Measurements from ENCODE around the gene ATF7. TPM values are rescaled to one million over a fixed set of nuclear protein-coding genes. Genes with fewer than 3 reads are reported as not detected.

Gene ATF7
- total and polyA plus RNA-seq, 2 of the 4 experiments (the other 2 are of a cell fraction) = 7.0 to 16.3 TPM

DNA sequence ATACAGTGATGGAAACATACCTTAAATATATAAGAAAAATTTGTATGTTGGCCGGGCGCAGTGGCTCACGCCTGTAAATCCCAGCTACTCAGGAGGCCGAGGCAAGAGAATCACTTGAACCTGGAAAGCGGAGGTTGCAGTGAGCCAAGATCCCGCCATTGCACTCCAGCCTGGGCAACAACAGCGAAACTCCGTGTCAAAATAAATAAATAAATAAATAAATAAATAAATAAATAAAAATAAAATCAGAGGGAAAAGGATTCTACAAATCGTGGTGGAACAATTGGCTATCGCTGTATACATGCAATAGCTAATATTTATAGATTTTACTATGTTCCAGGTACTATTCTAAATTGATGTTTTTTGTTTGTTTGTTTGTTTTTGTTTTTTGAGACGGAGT lies 1.7 kb upstream of the ATF7 start:
- dilution Hi-C loops (cut with HindIII; ENCODE audit: low sequenced_read_pairs, unreplicated experiment) (no loop called here), intact Hi-C loops (cut with micrococcal nuclease) (no loop called here), in situ Hi-C loops (cut with MboI; ENCODE audit: low sequenced_read_pairs) (no loop called here)
- H3K4ac ChIP-seq (ENCODE audit: low read depth, low read length) = no peak overlapping the region
- no peak for TF ChIP-seq BHLHE40 (IDR thresholded peaks at IDR 0.05; ENCODE audit: low read depth, low read length)
- no peak for TF ChIP-seq NFE2L2 (IDR thresholded peaks at IDR 0.05; ENCODE audit: low read depth, low read length)
- TF ChIP-seq, protein P1, sequence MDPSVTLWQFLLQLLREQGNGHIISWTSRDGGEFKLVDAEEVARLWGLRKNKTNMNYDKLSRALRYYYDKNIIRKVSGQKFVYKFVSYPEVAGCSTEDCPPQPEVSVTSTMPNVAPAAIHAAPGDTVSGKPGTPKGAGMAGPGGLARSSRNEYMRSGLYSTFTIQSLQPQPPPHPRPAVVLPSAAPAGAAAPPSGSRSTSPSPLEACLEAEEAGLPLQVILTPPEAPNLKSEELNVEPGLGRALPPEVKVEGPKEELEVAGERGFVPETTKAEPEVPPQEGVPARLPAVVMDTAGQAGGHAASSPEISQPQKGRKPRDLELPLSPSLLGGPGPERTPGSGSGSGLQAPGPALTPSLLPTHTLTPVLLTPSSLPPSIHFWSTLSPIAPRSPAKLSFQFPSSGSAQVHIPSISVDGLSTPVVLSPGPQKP (IDR thresholded peaks at IDR 0.05; ENCODE audit: borderline replicate concordance, low read depth, low read length) = no peak
- no peak for TF ChIP-seq MAFK (IDR thresholded peaks at IDR 0.05; ENCODE audit: low read depth, low read length)
- no peak for TF ChIP-seq FOS (IDR thresholded peaks at IDR 0.05; ENCODE audit: low read depth, low read length)
- TF ChIP-seq RAD21 (IDR thresholded peaks at IDR 0.05; ENCODE audit: low read length) = no peak
- TF ChIP-seq MXI1 (IDR thresholded peaks at IDR 0.05; ENCODE audit: borderline replicate concordance, low read depth, low read length) = no peak
- TF ChIP-seq CEBPB (IDR thresholded peaks at IDR 0.05; ENCODE audit: low read depth, low read length) = no peak
- TF ChIP-seq SMC3 (IDR thresholded peaks at IDR 0.05; ENCODE audit: low read depth, low read length) = no peak
- TF ChIP-seq CHD1 (IDR thresholded peaks at IDR 0.05; ENCODE audit: low read depth, low read length) = no peak
- TF ChIP-seq RCOR1 (IDR thresholded peaks at IDR 0.05; ENCODE audit: insufficient replicate concordance, low read length) = no peak
- TF ChIP-seq, protein P2, sequence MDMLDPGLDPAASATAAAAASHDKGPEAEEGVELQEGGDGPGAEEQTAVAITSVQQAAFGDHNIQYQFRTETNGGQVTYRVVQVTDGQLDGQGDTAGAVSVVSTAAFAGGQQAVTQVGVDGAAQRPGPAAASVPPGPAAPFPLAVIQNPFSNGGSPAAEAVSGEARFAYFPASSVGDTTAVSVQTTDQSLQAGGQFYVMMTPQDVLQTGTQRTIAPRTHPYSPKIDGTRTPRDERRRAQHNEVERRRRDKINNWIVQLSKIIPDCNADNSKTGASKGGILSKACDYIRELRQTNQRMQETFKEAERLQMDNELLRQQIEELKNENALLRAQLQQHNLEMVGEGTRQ (IDR thresholded peaks at IDR 0.05; ENCODE audit: low read depth, low read length) = no peak
- no peak for TF ChIP-seq RFX5 (IDR thresholded peaks at IDR 0.05; ENCODE audit: low read depth, low read length)
- no peak overlapping the region for H3K14ac ChIP-seq (replicated peaks; ENCODE audit: low read depth, low read length)
- no peak overlapping the region for H3K18ac ChIP-seq (ENCODE audit: low read depth, low read length)
- H3K9me1 ChIP-seq (ENCODE audit: insufficient read depth, low read length) = peaks cover 3% of the 10 kb centered on the region; the same call in 1 of the 2 replicates
- no peaks in the 10 kb centered on the region for H3K9me3 ChIP-seq (ENCODE audit: control insufficient read depth, insufficient read depth, low read length)
- no peak for DNase-seq
- peaks cover 2% of the 10 kb centered on the region; the same call in 1 of the 2 replicates for H3K4me1 ChIP-seq (ENCODE audit: control insufficient read depth, insufficient read depth, low read length)
- H3K23ac ChIP-seq (ENCODE audit: low read depth, low read length) = no peak overlapping the region
- no peak overlapping the region for H2AK9ac ChIP-seq (replicated peaks; ENCODE audit: low read depth, low read length, poor library complexity)
- H4K91ac ChIP-seq (ENCODE audit: insufficient read depth, low read depth, low read length) = no peak overlapping the region
- H2BK20ac ChIP-seq (ENCODE audit: low read depth, low read length) = no peak overlapping the region
- no peak overlapping the region for H2AFZ ChIP-seq (replicated peaks; ENCODE audit: low read length, poor library complexity)
- H3K4me2 ChIP-seq (ENCODE audit: low read depth, low read length) = no peak overlapping the region
- BruUV-seq (replicated peaks) = no TSS peak
- no peak for ATAC-seq (ENCODE audit: low read depth)
- H3K79me1 ChIP-seq (ENCODE audit: low read depth in 1 of 2, low read length in 2 of 2) = peaks cover 0 to 23% of the 10 kb centered on the region in 2 experiments; a peak in 3 of 4 replicates
- no peaks in the 10 kb centered on the region for H3K36me3 ChIP-seq (ENCODE audit: control insufficient read depth, insufficient read depth, low read length)
- H2BK120ac ChIP-seq (ENCODE audit: low read depth, low read length) = no peak overlapping the region
- H4K5ac ChIP-seq (ENCODE audit: low read depth, low read length) = no peak overlapping the region
- H4K8ac ChIP-seq (ENCODE audit: low read depth in 2 of 2, low read length in 2 of 2) = no peak overlapping the region
- H3K4me3 ChIP-seq (ENCODE audit: insufficient read depth, low read depth, low read length) = no peak overlapping the region
- no peak overlapping the region for H3K27ac ChIP-seq (ENCODE audit: insufficient read depth, low read length)
- ChIA-PET CTCF (interaction anchor here (1.6 kb wide), 1 partner anchor 84 kb away, joined by 3 read pairs; no protein-coding TSS in a partner anchor), POLR2A (ENCODE audit: unreplicated experiment) (interaction anchor here (0.6 kb wide), 1 partner anchor 50 kb away, joined by 3 read pairs; no protein-coding TSS in a partner anchor)
- H2BK5ac ChIP-seq (ENCODE audit: low read depth, low read length, poor library complexity, severe bottlenecking) = no peak overlapping the region
- no CpG with 5 or more reads among the region's 11 CpGs for WGBS, 2 experiments (ENCODE audit: extremely low coverage in 2 of 2, insufficient read length in 1 of 2)
- no peak overlapping the region for H3K56ac ChIP-seq (ENCODE audit: extremely low read depth, insufficient read depth, low read length)
- no peaks in the 10 kb centered on the region; the same call in 1 of the 2 replicates for H3K27me3 ChIP-seq (ENCODE audit: control insufficient read depth, insufficient read depth, low read length)
- no peak overlapping the region for H2AK5ac ChIP-seq (ENCODE audit: low read depth, low read length)
- peaks cover 7% of the 10 kb centered on the region; the same call in 1 of the 2 replicates for H4K20me1 ChIP-seq (ENCODE audit: insufficient read depth, low read length)
- no peak overlapping the region for H2BK15ac ChIP-seq (ENCODE audit: low read depth, low read length)
- no peak overlapping the region for H3K9ac ChIP-seq (ENCODE audit: low read depth, low read length)

All from IMR-90 (cell line).